Measurements from ENCODE around the gene LGALS7.
A peak's percentile ranks its signal among the peaks of the same experiment; 100 is the strongest.

LGALS7 gene

DNA sequence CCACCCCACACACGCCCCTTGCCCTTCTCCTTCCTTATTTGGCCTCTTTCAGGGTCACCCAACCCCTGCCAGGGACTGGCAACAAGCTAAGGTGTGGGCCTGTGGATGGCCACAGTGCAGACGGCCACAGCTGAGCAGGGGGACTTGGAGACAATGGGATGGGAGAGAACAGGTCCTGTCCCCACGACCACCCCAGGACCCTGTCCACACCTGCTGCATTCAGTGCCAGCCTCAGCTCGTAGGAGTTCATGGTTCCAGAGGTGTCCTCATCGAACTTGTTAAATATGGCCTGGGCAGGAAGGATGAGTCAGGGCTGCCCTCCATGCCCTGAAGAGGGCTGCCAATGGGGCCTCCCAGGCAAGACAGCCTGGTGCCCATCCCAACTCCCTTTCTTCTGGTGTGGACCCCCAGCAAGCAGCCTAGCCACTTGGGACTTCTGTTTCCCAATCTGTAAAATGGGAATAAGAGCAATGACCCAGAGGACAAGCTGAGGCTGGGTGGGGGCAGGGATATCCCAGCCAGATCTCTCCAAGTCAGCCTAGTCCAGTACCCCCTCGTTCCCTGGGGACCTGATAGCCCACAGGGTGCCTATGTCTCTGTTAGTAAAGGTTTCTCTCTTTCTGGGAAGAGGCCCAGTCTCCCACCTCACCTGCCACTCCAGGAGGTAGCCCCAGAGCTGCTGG, 39.7 kb downstream of the LGALS7 start:
- H3K27ac ChIP-seq, result peak overlapping the region; percentile 43 to 79
- no peak for TF ChIP-seq CTCF (IDR thresholded peaks at IDR 0.05)
- DNase-seq (ENCODE audit: low spot score), result no peak
- no peak overlapping the region for H3K4me3 ChIP-seq

DNA sequence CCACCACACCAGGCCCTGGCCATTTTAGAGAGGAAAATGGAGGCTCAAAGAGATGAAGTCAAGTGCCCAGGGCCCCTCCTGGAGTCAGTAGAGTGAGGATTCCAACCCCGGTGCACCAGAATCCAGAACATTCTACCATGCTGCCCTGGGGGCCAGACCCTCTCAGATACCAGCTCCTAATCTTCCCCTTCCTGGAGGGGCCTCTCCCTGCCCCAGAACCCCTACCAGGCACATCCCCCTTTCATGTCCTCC, 40.1 kb downstream of the LGALS7 start:
- H3K27ac ChIP-seq, result peak overlapping the region; percentile 43 to 79
- no peak for TF ChIP-seq CTCF (IDR thresholded peaks at IDR 0.05)
- no peak overlapping the region for H3K4me3 ChIP-seq
- DNase-seq (ENCODE audit: low spot score), result no peak

DNA sequence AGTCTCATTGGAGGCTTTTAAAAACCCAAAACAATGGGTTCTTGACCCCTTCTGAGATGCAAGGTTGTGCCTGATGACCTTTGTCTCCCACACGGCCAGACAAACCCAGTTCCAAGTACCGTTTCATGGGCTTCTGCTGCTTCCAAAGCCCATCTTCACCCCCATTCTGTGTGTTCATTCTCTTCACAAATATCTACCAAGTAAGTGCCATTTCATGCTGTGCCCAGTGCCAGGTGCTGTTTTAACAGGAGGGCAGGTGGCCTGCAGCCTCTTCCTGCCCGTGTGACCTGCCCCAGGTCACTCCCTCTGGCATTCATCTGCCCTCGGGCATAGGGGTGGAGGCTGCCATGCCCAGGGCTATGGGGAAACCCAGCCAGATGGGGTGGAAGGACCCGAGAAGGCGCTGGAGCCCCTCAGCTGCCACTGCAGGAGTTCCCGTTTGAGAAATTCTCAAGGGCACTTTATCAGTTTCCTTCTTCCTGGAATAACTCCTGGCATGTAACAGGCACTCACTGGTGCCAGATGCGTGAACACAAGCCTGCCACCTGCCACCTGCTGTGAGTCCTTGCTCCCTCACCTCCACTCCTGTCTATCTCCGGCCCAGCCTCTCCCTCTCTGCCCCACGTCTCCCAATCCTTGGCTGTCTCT, 41.5 kb downstream of the LGALS7 start:
- Histone ChIP-seq H3K4me3 (no peak overlapping the region), H3K27ac (peak overlapping the region in 1 of 2 donors; percentile 82)
- no peak for DNase-seq (ENCODE audit: low spot score)
- no peak for TF ChIP-seq CTCF (IDR thresholded peaks at IDR 0.05)

DNA sequence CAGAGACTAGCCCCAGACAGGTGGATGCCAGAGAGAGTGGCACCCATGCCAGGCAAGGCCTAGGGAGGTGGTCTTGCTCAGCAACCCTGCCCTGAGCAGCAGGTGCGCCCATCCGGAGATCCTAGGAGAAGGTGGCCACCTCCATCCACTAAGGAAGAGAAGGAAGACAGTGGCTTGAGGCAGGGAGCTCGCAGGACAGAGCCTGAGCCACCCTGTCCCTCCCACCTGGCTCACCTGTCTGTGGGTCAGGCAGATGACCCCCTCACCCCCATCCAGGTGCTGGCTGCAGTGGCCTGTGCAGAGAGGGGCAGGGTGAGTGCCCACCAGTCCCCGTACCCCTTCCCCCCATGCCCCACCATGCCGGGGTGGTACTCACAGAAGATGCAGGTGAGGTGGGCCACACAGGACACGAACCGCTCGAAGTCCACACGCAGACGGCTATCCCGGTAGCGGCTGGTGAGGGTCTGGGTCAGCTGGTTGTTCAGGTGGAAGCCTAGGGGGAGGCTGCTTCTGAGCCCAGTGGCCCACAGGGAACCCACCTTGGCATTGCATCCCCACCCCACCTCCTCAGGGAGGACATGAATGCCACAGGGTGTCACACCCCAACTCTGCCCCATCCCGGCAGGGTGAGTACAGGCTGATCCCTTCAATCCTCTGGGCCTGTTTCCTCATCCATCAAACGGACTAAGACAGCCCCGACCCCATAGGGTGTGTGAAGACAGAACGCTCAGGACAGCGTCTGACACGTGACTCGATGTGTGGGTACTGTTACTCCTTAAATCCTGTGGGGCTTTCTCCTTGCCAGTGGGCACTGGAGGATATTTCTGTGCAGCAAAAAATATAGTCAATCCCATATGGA, 42.4 kb downstream of the LGALS7 start:
- Histone ChIP-seq H3K4me3 (no peak overlapping the region), H3K27ac (peak overlapping the region in 1 of 2 donors; percentile 82)
- TF ChIP-seq CTCF (IDR thresholded peaks at IDR 0.05), result no peak
- DNase-seq (ENCODE audit: low spot score), result no peak

GRCh38 chr19:38730470-38730730, 42.9 kb downstream of the LGALS7 start:
- DNase-seq (ENCODE audit: low spot score), result no peak
- TF ChIP-seq CTCF (IDR thresholded peaks at IDR 0.05), result no peak
- H3K27ac ChIP-seq, result peak overlapping the region in 1 of 2 donors; percentile 82
- H3K4me3 ChIP-seq, result no peak overlapping the region

GRCh38 chr19:38729653-38730469, 43.5 kb downstream of the LGALS7 start:
- DNase-seq (ENCODE audit: low spot score), result no peak
- Histone ChIP-seq H3K27ac (peak overlapping the region in 1 of 2 donors; percentile 95), H3K4me3 (no peak overlapping the region)
- peak; percentile 59 for TF ChIP-seq CTCF (IDR thresholded peaks at IDR 0.05)

Data from coronary artery (tissue), 2 donors.